Cardiac fibroblast (primary cell): Measurements from ENCODE around the gene PID1.

ENCODE experiments used
- DNase-seq, 2 donors: peaks; one replicate each; pipeline versions ENCODE4 v3.0.0 to v3.0.0-alpha.2; 2010; ENCODE audit warnings: low read depth in 2 of 2
- H3K4me3 ChIP-seq, 2 donors: replicated peaks in 1 of 2; 1 replicate in 1 of 2; 2 replicates in 1 of 2; pipeline ENCODE4 v1.5.1; 2011; ENCODE audit warnings: low read depth in 2 of 2, low read length in 2 of 2, mild to moderate bottlenecking in 2 of 2, moderate library complexity in 1 of 2
- CTCF ChIP-seq: IDR thresholded peaks from one replicate; pipeline ENCODE4 v1.5.1; 2011; ENCODE audit warnings: low read depth, mild to moderate bottlenecking, low read length, inconsistent platforms

Gene PID1

GRCh38 chr2:229073935-229074334, 197.2 kb downstream of the PID1 start:
- TF ChIP-seq CTCF, result no peak
- no peak overlapping the region for H3K4me3 ChIP-seq
- no peak for DNase-seq

- peak; percentile 58 to 89 for DNase-seq
- TF ChIP-seq CTCF, result no peak
- H3K4me3 ChIP-seq, result no peak overlapping the region
Measured at GRCh38 chr2:229071292-229071976, 199.7 kb downstream of the PID1 start.

GRCh38 chr2:229066121-229066715, 204.9 kb downstream of the PID1 start:
- DNase-seq, result peak in 1 of 2 donors; percentile 29
- no peak for TF ChIP-seq CTCF
- H3K4me3 ChIP-seq, result no peak overlapping the region

GRCh38 chr2:229064749-229065148, 206.3 kb downstream of the PID1 start:
- TF ChIP-seq CTCF, result no peak
- DNase-seq, result no peak
- no peak overlapping the region for H3K4me3 ChIP-seq

GRCh38 chr2:229060147-229060546, 210.9 kb downstream of the PID1 start:
- TF ChIP-seq CTCF, result no peak
- no peak overlapping the region for H3K4me3 ChIP-seq

DNA sequence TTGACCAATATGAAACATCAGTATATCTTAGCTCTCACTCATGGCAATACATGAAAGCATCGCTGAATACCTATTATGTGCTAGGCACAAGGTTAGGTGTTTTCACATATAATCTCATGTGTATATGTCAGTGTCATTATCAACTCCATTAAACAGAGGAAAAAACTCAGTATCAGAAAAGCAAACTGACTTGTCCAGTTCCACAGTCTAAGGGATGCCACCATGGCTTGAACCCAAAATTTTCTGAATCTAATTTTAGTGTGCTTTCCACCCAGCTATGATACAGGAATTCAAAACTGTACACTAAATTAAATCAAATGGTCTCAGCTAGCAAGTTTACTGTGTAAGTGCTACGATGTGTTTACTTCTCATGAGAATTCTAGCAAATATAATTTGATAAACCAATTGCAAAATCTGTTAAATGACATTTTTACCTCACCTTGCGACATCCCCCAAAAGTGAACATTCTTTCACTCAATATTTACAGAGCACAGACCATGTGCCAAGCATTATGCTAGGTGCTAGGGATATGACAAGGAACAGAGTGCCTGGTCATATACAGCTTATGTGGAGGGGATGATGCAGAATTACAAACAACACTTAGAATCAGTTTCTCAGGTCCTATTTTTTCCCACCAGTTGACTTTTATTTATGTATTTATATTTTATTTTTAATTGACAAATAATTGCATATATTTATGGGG, 211.6 kb downstream of the PID1 start:
- DNase-seq, result no peak
- no peak for TF ChIP-seq CTCF
- no peak overlapping the region for H3K4me3 ChIP-seq

More at GRCh38 chr2:229060147-229060546, 210.9 kb downstream of the PID1 start:
- no peak for DNase-seq
